GM21576 (cell line): ENCODE measurements around the gene CADM1.

Source experiments
- ATAC-seq: cut with Tn5 transposase; IDR thresholded peaks from one replicate; pipeline ENCODE4 v1.9.1; 2021; ENCODE audit warnings: mild to moderate bottlenecking, moderate library complexity; ENCODE audit not compliant: unreplicated experiment

Gene CADM1

GRCh38 chr11:115219376-115219775 is 284.8 kb downstream of the CADM1 start:
- ATAC-seq, result no peak

- ATAC-seq, result no peak
These were observed 286.4 kb downstream of the CADM1 start for GRCh38 chr11:115217726-115218311.

- ATAC-seq, result no peak
These were observed 288.3 kb downstream of the CADM1 start for GRCh38 chr11:115215694-115216617.

GRCh38 chr11:115214644-115215234 is 289.5 kb downstream of the CADM1 start:
- ATAC-seq, result no peak

- ATAC-seq, result no peak
These were observed 291.2 kb downstream of the CADM1 start for GRCh38 chr11:115213007-115213406.

GRCh38 chr11:115208808-115209259 is 295.4 kb downstream of the CADM1 start:
- no peak for ATAC-seq

GRCh38 chr11:115207916-115208315 is 296.3 kb downstream of the CADM1 start:
- ATAC-seq, result no peak

- ATAC-seq, result no peak
These were observed 297.0 kb downstream of the CADM1 start for GRCh38 chr11:115207166-115207591.

GRCh38 chr11:115206365-115207022 is 297.7 kb downstream of the CADM1 start:
- ATAC-seq, result no peak

- ATAC-seq, result no peak
These were observed 301.2 kb downstream of the CADM1 start for GRCh38 chr11:115202900-115203552.

- no peak for ATAC-seq
These were observed 302.1 kb downstream of the CADM1 start for GRCh38 chr11:115202074-115202473.

GRCh38 chr11:115201111-115201792 is 303.0 kb downstream of the CADM1 start:
- ATAC-seq, result no peak

GRCh38 chr11:115199481-115200069 is 304.6 kb downstream of the CADM1 start:
- no peak for ATAC-seq

GRCh38 chr11:115198321-115198741 is 305.9 kb downstream of the CADM1 start:
- ATAC-seq, result no peak

- ATAC-seq, result no peak
These were observed 306.8 kb downstream of the CADM1 start for GRCh38 chr11:115197433-115197832.

- ATAC-seq, result no peak
These were observed 307.2 kb downstream of the CADM1 start for GRCh38 chr11:115197031-115197430.

GRCh38 chr11:115194802-115195110 is 309.5 kb downstream of the CADM1 start:
- ATAC-seq, result peak; percentile 38

- ATAC-seq, result peak; percentile 84
These were observed 310.1 kb downstream of the CADM1 start for GRCh38 chr11:115193914-115194801.

GRCh38 chr11:115191761-115192160 is 312.5 kb downstream of the CADM1 start:
- no peak for ATAC-seq
